GM23338 (cell line): ENCODE measurements around the gene COLEC12.

Experiments
- EZH2 ChIP-seq: fragments of 200-600 bp; sonication (generic); IDR thresholded peaks from one replicate; pipeline ENCODE4 v1.8.0; 2017; ENCODE audit warnings: antibody characterized with exemption, mild to moderate bottlenecking, low read depth; ENCODE audit not compliant: unreplicated experiment
- JUNB ChIP-seq: IDR thresholded peaks from one replicate; pipeline ENCODE4 v1.6.1; 2016; ENCODE audit warnings: antibody characterized with exemption; ENCODE audit not compliant: unreplicated experiment
- TF ChIP-seq, protein P1 (sequence below), 2 experiments: fragments of 200-600 bp in 1 of 2; sonication (generic) in 1 of 2; conservative IDR thresholded peaks; 2 replicates each; pipeline versions ENCODE4 v1.5.1 to v1.6.1; 2016 to 2017; ENCODE audit warnings: antibody characterized with exemption in 2 of 2, low read depth in 2 of 2, mild to moderate bottlenecking in 2 of 2, moderate library complexity in 1 of 2

DNA sequence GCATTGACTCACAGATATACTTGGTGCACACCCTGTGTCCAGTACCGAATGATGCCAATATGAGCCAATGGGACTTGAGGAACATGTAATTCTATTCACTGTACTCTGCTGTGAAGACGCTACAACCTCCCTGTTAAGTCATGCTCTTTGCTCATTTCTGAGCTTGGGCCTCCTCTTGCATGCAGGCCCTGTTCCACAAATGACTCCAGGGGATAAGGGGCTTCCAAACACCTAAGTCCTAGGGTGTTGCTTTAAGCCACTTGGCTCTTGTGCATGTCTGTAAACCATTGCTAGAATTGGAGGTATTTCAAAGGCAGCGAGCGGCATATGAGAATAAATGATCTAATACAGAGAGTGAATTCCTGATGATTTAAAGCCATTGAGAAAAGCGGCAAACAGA lies 126.7 kb downstream of the COLEC12 start:
- TF ChIP-seq JUNB, result no peak
- TF ChIP-seq, protein P1, sequence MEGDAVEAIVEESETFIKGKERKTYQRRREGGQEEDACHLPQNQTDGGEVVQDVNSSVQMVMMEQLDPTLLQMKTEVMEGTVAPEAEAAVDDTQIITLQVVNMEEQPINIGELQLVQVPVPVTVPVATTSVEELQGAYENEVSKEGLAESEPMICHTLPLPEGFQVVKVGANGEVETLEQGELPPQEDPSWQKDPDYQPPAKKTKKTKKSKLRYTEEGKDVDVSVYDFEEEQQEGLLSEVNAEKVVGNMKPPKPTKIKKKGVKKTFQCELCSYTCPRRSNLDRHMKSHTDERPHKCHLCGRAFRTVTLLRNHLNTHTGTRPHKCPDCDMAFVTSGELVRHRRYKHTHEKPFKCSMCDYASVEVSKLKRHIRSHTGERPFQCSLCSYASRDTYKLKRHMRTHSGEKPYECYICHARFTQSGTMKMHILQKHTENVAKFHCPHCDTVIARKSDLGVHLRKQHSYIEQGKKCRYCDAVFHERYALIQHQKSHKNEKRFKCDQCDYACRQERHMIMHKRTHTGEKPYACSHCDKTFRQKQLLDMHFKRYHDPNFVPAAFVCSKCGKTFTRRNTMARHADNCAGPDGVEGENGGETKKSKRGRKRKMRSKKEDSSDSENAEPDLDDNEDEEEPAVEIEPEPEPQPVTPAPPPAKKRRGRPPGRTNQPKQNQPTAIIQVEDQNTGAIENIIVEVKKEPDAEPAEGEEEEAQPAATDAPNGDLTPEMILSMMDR (conservative IDR thresholded peaks at IDR 0.05; ENCODE audit: low read depth in 2 of 2), result no peak
- TF ChIP-seq EZH2, result no peak
